GM18867 (cell line): Measurements from ENCODE around the gene CKAP5.
"Not testable (repeated sequence)": the region's sequence is repeated elsewhere in the genome, so short reads cannot be mapped to it uniquely, and the experiment has no call there.

Source experiments
- ATAC-seq: cut with Tn5 transposase; IDR thresholded peaks from one replicate; pipeline ENCODE4 v1.9.1; 2021; ENCODE audit warnings: mild to moderate bottlenecking, moderate library complexity; ENCODE audit not compliant: unreplicated experiment

CKAP5 gene

DNA sequence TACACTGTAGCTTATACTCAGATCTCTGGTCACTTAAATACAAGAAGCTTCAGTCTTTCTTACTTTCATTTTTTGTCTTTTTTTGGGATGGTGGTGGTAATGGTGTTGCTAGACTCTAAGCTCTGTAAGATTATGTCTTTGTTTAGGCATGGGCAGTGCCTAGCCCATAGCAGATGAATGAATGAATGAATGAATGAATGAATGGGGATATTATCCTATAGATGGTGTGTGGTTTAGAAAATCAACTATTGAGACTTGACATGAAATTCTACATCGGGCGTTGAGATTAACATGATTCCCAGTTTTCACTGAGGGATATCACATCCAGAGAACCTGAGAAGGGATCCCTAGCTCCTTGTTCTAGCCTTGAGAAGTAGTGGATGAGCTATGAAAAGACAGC lies 9.8 kb upstream of the CKAP5 start:
- no peak for ATAC-seq

GRCh38 chr11:46855167-46855566 lies 9.1 kb upstream of the CKAP5 start:
- ATAC-seq: no peak

DNA sequence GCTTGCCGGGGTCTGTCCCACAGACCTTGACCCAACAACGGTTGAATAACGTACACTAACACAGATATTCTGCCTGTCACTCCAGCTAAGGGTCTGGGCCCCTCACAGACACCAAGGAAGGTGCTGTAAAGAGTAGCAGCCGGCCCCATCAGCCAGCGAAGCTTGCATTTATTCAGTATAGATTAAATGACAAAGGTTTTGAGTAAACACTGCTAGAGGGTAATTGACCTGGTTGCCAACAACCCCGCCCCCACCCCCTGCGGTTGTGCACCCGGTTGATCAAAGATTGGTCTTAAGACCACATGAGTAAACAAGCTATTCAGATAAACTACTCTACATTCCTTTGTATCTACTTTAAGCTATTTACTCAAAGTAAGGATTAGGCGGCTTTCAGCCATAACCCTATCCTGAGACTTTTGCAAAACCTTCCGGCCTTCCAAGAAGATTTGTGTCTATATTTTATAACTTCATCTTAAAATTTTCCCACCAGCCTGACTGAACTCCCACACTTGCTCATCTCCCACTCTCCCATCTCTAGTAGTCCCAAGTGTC lies 4.8 kb upstream of the CKAP5 start:
- no peak for ATAC-seq

- ATAC-seq: no peak
Observed at GRCh38 chr11:46849631-46850030, 3.6 kb upstream of the CKAP5 start.

DNA sequence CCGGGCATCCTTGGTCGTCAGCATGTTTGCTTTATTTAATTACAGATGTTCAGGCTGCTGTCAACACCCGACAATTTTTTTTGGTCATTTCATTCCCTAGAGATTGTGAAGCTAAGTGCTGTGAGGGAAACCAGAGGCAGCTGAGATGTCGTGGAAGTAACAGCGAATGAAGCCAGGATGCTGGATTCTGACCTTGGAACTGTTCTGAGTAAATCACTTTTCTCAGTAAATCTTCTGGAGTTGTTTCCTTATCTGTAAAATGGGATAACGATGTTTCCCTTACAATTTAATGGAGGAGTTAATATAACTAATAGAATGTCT lies 390 bp upstream of the CKAP5 start:
- peak; percentile 5 for ATAC-seq

DNA sequence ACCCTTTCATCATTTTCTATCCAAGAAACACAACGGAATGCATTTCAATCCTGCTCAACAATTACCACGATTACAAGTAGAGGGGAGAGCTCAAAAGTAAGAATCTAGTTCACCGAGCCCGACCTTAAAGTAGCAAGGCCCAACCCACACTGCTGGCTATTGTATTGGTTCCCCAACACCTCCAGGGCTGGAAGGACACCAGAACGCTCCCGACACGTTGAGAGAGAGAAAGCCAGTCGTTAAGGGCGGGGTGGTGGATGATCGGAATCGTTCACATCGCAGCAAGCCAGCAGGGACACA lies 690 bp downstream of the CKAP5 start:
- no peak for ATAC-seq

GRCh38 chr11:46840116-46840515 lies 6.0 kb downstream of the CKAP5 start:
- ATAC-seq: no peak

- no peak for ATAC-seq
Observed at GRCh38 chr11:46838501-46838900, 7.6 kb downstream of the CKAP5 start.

- no peak for ATAC-seq
Observed at GRCh38 chr11:46837860-46838259, 8.2 kb downstream of the CKAP5 start.

- ATAC-seq: no peak
Observed at GRCh38 chr11:46836870-46837269, 9.2 kb downstream of the CKAP5 start.

GRCh38 chr11:46836431-46836830 lies 9.6 kb downstream of the CKAP5 start:
- no peak for ATAC-seq

- ATAC-seq: no peak
Observed at GRCh38 chr11:46835897-46836296, 10.2 kb downstream of the CKAP5 start.

DNA sequence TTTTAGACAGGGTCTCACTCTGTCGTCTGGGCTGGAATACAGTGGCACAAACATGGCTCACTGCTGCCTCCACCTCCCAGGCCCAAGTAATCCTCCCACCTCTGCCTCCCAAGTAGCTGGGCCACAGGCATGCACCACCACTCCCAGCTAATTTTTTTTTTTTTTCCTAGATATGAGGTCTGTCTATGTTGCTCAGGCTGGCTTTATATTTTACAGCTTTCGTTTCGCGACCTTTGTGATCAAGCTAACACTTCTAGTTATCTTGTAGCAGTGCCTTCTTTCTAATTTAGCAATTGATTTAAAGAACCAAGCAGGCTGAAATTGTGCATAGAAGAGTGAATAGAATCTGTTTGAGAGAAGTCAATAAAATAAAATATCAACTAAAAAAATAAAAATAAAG lies 11.3 kb downstream of the CKAP5 start:
- ATAC-seq: no peak

DNA sequence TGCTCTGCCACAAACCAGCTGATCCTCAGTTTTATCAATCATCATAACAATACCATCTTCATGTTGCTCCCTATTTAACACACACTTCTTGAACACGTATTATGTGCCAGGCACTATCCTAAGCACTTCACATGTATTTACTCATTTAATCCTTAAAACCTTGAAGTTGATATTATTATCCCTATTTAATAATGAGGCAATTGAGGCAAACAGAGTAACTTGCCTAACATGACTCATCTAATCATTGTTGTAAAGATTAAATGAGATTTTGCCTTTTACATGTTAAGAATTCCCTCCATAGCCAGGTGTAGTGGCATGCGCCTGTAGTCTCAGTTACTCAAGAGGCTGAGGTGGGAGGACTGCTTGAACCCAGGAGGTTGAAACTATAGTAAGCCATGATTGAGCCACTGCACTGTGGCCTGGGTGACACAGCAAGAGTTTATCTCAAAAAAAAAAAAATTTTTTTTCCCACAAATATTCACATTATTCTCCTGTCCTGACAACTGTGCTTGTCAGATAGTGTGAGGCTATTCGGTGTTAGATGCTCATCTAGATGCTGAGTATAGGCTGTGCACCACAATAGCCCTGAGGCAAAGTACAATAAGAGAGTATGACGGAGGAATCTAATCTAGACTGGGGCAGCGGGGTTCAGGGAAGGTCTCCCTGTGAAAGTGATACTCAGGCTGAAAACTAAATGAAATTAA lies 13.4 kb downstream of the CKAP5 start:
- ATAC-seq: no peak

DNA sequence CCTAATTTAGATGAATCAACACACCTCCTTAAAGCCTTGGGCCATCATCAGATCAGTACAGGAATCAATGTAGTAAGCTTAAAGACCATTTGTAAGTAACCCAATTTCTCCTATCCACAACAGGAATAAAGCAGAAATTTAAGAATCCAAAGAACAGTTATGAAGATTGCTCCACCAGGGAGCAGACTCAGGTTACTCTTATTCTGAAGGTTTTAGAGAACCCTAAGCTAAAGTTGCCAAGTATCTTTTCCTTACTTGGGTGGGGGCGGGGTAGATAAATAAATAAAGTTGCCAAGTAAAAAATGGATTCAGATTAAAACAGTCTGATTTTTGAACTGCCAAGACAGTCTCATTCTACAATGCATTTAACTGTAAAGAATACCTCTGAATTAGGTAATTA lies 18.1 kb downstream of the CKAP5 start:
- ATAC-seq: no peak

GRCh38 chr11:46826310-46827044 lies 19.6 kb downstream of the CKAP5 start:
- peak; percentile 96 for ATAC-seq

DNA sequence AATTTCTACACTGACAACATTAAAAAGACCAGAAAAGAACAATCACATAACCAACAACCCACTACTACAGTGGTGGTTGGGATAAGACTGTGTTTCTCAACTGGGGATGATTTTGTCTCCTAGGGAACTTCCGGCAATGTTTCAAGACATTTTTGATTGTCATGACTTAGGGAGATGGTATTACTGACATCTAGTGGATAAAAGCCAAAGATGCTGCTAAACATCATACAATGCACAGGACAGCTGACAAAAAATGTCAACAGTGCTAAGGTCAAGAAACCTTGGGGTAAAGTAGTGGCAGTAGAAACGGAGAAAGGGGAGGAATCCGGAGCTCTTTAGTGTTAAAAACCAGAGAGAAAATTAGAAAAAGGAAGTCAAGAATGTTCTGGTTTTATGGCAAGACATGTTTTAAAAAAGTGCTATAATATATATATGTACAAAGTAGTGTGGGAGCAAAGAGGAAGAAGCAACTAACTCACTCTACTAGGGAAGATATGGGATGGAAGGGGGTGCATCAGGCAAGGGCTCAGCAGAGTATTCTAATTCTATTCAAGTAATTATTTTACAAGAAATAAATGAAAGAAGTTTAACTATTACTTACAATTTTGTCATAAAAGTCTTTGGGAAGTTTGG lies 37.2 kb downstream of the CKAP5 start:
- no peak for ATAC-seq

DNA sequence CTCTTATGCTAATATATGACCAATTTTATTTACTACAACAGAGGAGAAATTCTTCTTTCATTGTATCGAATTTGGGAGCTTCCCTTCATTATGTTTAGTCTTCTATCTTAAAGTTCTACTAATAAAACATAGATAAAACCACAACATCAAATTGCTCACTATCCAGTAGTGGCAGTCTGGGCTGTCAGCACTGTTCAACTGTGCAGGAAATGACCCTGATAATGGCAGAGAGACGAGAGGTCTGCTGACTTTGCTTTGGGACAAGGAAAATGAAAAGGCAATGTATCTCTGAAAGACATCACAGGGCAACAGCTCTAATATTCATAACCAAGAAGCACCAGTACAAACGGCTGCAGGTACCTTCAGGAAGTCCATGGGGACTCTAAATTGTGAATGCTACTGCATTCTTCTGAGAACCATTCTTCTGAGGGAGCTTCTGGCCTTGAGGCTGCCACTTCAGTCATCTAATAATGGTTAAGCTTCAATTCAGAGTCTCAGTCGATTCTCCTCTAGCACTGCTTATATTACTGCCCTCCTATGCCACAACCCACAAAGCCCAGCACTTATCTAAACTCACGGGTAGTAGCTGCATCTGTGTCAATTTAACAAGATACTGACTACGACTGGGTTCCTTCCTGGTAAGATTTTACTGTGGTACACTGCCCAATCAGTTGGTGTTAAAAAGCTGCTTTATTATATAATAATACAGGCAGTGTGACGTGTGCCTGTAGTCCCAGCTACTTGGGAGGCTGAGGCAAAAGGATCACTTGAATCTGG lies 44.2 kb downstream of the CKAP5 start:
- ATAC-seq: no peak

- no peak for ATAC-seq
Observed at GRCh38 chr11:46800177-46800576, 45.9 kb downstream of the CKAP5 start.

DNA sequence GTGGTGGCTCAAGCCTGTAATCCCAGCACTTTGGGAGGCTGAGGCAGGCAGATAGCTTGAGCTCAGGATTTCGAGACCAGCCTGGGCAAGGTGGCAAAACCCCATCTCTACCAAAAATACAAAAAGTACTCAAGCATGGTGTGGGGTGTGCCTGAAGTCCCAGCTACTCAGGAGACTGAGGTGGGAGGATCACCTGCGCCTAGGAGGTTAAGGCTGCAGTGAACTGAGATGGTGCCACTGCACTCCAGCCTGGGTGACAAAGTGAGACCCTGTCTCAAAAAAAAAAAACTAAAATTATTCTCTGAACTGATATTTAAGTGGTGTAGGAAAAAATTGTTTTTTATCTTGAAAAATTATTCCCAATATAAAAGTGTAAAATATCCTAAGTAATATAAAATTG lies 46.4 kb downstream of the CKAP5 start:
- ATAC-seq: not testable (repeated sequence)

DNA sequence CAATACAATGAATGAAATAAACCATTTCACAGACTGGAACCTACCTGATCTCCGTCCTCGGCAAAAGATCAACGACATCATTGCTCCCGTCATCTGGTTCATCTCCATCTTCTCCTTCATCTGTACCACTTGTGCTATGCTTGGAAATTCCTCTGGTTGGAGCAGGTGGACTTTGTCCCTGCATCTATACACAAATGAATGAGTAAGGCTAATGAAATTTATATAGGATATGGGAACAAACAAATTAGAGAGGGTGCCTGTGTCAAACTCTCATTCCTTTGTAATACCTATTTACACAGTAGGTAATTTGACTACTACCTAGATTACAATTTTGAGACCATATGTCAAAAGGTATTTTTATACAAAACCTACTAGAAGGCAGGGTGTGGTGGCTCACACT lies 67.7 kb downstream of the CKAP5 start:
- ATAC-seq: no peak
